ENCODE measurements around the gene RGS6.

DNA sequence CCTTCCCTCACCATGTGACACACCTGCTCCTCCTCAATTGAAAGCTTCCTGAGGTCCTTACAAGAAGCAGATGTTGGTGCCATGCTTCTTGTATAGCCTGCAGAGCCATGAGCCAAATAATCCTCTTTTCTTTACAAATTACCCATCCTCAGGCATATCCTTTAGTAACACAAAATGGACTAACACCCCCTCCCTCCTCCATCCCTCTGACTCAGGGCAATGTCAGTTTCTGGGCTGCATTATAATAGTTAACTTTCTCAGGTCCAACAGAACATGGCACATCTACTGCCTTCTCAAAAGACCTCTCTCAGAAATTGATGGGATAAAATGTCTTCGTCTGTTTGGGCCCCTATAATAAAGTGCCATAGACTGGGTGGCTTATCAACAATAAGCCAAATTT is 674.6 kb downstream of the RGS6 start:
- TF ChIP-seq YY1 (IDR thresholded peaks at IDR 0.05; ENCODE audit: insufficient read depth, insufficient read length) (no peak), SUZ12 (IDR thresholded peaks at IDR 0.05; ENCODE audit: extremely low read depth, insufficient read depth, insufficient read length) (no peak)
